Measurements from ENCODE around the gene RNPEP. TPM values are rescaled to one million over a fixed set of nuclear protein-coding genes. Genes with fewer than 3 reads are reported as not detected.
"Not testable (repeated sequence)": the region's sequence is repeated elsewhere in the genome, so short reads cannot be mapped to it uniquely, and the experiment has no call there.

Gene RNPEP
- total and polyA plus RNA-seq, 4 donors = 40.7 to 74.9 (median 47.5) TPM

DNA sequence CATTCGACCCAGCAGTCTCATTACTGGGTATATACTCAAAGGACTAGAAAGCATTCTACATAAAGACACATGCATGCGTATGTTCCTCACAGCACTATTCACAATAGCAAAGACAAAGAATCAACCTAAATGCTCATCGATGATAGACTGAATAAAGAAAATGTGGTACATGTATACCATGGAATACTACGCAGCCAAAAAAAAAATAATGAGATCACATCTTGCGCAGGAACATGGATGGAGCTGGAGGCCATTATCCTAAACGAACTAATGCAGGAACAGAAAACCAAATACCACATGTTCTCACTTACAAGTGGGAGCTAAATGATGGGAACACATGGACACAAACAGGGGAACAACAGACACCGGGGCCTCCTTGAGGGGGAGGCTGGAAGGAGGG lies 71.6 kb downstream of the RNPEP start:
- Histone ChIP-seq H3K4me3 (no peak overlapping the region), H3K4me1 (ENCODE audit: control insufficient read depth in 5 of 5, insufficient read depth in 5 of 5, low read length in 5 of 5) (peaks cover 0 to 5% (median 0%) of the 10 kb centered on the region in 5 donors), H3K9ac (ENCODE audit: insufficient read depth in 1 of 2, low read length in 2 of 2) (no peak overlapping the region), H3K9me3 (ENCODE audit: control insufficient read depth in 4 of 4, insufficient read depth in 3 of 4, low read length in 3 of 4) (no peaks in the 10 kb centered on the region), H3K36me3 (ENCODE audit: control insufficient read depth in 4 of 4, insufficient read depth in 4 of 4, low read length in 4 of 4) (no peaks in the 10 kb centered on the region), H3K27ac (ENCODE audit: low read depth in 1 of 2, low read length in 1 of 2) (no peak overlapping the region), H3K27me3 (ENCODE audit: control insufficient read depth in 3 of 3, insufficient read depth in 3 of 3, low read length in 2 of 3) (no peaks in the 10 kb centered on the region)
- TF ChIP-seq, protein P1, sequence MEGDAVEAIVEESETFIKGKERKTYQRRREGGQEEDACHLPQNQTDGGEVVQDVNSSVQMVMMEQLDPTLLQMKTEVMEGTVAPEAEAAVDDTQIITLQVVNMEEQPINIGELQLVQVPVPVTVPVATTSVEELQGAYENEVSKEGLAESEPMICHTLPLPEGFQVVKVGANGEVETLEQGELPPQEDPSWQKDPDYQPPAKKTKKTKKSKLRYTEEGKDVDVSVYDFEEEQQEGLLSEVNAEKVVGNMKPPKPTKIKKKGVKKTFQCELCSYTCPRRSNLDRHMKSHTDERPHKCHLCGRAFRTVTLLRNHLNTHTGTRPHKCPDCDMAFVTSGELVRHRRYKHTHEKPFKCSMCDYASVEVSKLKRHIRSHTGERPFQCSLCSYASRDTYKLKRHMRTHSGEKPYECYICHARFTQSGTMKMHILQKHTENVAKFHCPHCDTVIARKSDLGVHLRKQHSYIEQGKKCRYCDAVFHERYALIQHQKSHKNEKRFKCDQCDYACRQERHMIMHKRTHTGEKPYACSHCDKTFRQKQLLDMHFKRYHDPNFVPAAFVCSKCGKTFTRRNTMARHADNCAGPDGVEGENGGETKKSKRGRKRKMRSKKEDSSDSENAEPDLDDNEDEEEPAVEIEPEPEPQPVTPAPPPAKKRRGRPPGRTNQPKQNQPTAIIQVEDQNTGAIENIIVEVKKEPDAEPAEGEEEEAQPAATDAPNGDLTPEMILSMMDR (IDR thresholded peaks at IDR 0.05; ENCODE audit: control extremely low read depth, extremely low read depth) = no peak
- WGBS, 2 donors = 92 to 96% methylated on average over 7 of the region's 7 CpGs
- DNase-seq = no peak
- no peak for ATAC-seq (ENCODE audit: insufficient read depth, low FRiP score)

DNA sequence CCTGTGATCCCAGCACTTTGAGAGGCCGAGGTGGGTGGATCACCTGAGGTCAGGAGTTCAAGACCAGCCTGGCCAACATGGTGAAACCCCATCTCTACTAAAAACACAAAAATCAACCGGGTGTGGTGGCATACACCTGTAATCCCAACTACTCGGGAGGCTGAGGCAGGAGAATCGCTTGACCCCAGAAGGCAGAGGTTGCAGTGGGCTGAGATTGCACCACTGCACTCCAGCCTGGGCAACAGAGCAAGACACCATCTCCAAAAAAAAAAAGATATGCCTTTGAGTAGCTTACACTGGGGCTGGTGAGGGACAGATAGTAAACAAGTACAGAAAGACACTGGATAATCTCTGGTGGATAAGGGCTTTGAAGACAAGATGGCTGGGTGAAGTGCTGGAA lies 72.2 kb downstream of the RNPEP start:
- H3K36me3 ChIP-seq (ENCODE audit: control insufficient read depth in 4 of 4, insufficient read depth in 4 of 4, low read length in 4 of 4); DNase-seq; H3K27ac ChIP-seq (ENCODE audit: low read depth in 1 of 2, low read length in 1 of 2); H3K4me1 ChIP-seq (ENCODE audit: control insufficient read depth in 5 of 5, insufficient read depth in 5 of 5, low read length in 5 of 5); ATAC-seq (ENCODE audit: insufficient read depth, low FRiP score); H3K9ac ChIP-seq (ENCODE audit: insufficient read depth in 1 of 2, low read length in 2 of 2); H3K4me3 ChIP-seq; H3K9me3 ChIP-seq (ENCODE audit: control insufficient read depth in 4 of 4, insufficient read depth in 3 of 4, low read length in 3 of 4); H3K27me3 ChIP-seq (ENCODE audit: control insufficient read depth in 3 of 3, insufficient read depth in 3 of 3, low read length in 2 of 3): not testable (repeated sequence)
- 90% methylated on average over 4 of the region's 4 CpGs for WGBS, 2 donors

Small RNA genes lying within 50 kb of the gene (small RNA-seq; reads per million reads assigned to genes)
- gene AL691482.1 (ENCODE audit: low replicate concordance) = not detected
- not detected for gene AL691482.2 (ENCODE audit: low replicate concordance)
- gene MIR6740 (ENCODE audit: low replicate concordance) = not detected
- not detected for gene RF00156 (ENCODE audit: low replicate concordance)

Other genes with a start within 250 kb of the RNPEP start
- gene IPO9, start 153.5 kb upstream of the RNPEP start, total RNA-seq = 10 to 100 TPM; 37.2 to 52.3 TPM
- 10 to 100 TPM; 16.7 to 24.4 TPM for gene IPO9, start 153.5 kb upstream of the RNPEP start, polyA plus RNA-seq
- 10 to 100 TPM in 1 of 2 donors, 1 to 10 TPM in 1; 7.2 to 15.8 TPM for gene SHISA4, start 93.8 kb upstream of the RNPEP start, total RNA-seq
- 10 to 100 TPM in 1 of 2 donors, 1 to 10 TPM in 1; 7.7 to 15.9 TPM for gene SHISA4, start 93.8 kb upstream of the RNPEP start, polyA plus RNA-seq
- gene LMOD1, start 36.1 kb upstream of the RNPEP start, total RNA-seq = 10 to 100 TPM; 11.4 to 25.1 TPM
- 10 to 100 TPM in 1 of 2 donors, 1 to 10 TPM in 1; 9.6 to 24.9 TPM for gene LMOD1, start 36.1 kb upstream of the RNPEP start, polyA plus RNA-seq
- 10 to 100 TPM; 25.9 to 44.4 TPM for gene TIMM17A, start 27.1 kb upstream of the RNPEP start, total RNA-seq
- gene TIMM17A, start 27.1 kb upstream of the RNPEP start, polyA plus RNA-seq = 10 to 100 TPM; 26.1 to 56.1 TPM
- gene ELF3, start 27.9 kb downstream of the RNPEP start, total RNA-seq = 100 to 1,000 TPM; 150 to 219 TPM
- 100 to 1,000 TPM; 143 to 148 TPM for gene ELF3, start 27.9 kb downstream of the RNPEP start, polyA plus RNA-seq
- under 1 TPM in 1 of 2 donors, not detected in 1; 0.09 TPM for gene GPR37L1, start 140.3 kb downstream of the RNPEP start, total RNA-seq
- under 1 TPM; 0.04 to 0.05 TPM for gene GPR37L1, start 140.3 kb downstream of the RNPEP start, polyA plus RNA-seq
- 10 to 100 TPM; 27.8 to 82.0 TPM for gene ARL8A, start 162.1 kb downstream of the RNPEP start, total RNA-seq
- gene ARL8A, start 162.1 kb downstream of the RNPEP start, polyA plus RNA-seq = 10 to 100 TPM; 43.6 to 54.0 TPM
- gene PTPN7, start 178.0 kb downstream of the RNPEP start, total RNA-seq = 1 to 10 TPM; 4.5 to 6.9 TPM
- gene PTPN7, start 178.0 kb downstream of the RNPEP start, polyA plus RNA-seq = 10 to 100 TPM in 1 of 2 donors, 1 to 10 TPM in 1; 2.9 to 14.0 TPM
- 1 to 10 TPM; 1.3 to 4.1 TPM for gene LGR6, start 211.2 kb downstream of the RNPEP start, total RNA-seq
- gene LGR6, start 211.2 kb downstream of the RNPEP start, polyA plus RNA-seq = 1 to 10 TPM in 1 of 2 donors, under 1 TPM in 1; 0.57 to 1.3 TPM